Fibroblast of villous mesenchyme (primary cell): ENCODE measurements around the gene RBM23. TPM values are rescaled to one million over a fixed set of nuclear protein-coding genes. Genes with fewer than 3 reads are reported as not detected.
"Not testable (repeated sequence)": the region's sequence is repeated elsewhere in the genome, so short reads cannot be mapped to it uniquely, and the experiment has no call there.

Source experiments
- DNase-seq: peaks from one replicate; pipeline ENCODE4 v3.0.0-alpha.2; 2010; ENCODE audit warnings: low read depth
- H3K4me3 ChIP-seq: 2 replicates; pipeline ENCODE4 v1.5.1; 2011; ENCODE audit warnings: low read depth, mild to moderate bottlenecking, low read length
- total RNA-seq: library from RNA; depleted of rRNA; stranded (reverse); fragments of >200 nt; gene quantifications from 2 replicates; pipeline ENCODE4 v1.2.3, GENCODE V29; 2012
- TF ChIP-seq, protein P1 (sequence below): IDR thresholded peaks from 2 replicates; pipeline ENCODE4 v1.5.1; 2012; ENCODE audit warnings: low read depth, mild to moderate bottlenecking, low read length; ENCODE audit not compliant: insufficient read depth

The RBM23 gene
- total RNA-seq, 1 donor = 60.9 TPM

DNA sequence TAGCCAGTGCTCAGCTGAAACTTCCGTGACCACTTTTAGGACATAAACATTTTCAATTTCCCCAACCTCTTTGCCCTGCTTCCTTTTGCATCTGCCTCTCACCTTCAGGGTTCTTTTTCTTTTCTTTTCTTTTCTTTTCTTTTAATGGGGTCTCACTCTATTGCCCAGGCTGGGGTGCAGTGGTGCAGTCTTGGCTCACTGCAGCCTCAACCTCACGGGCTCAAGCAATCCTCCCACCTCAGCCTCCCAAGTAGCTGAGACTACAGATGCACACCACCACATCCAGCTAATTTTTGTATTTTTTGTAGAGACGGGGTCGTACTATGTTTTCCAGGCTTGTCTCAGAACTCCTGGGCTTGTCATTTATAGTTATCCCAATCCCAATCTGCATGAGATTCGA is 52.1 kb downstream of the RBM23 start:
- no peak overlapping the region for H3K4me3 ChIP-seq
- DNase-seq = no peak
- TF ChIP-seq, protein P1, sequence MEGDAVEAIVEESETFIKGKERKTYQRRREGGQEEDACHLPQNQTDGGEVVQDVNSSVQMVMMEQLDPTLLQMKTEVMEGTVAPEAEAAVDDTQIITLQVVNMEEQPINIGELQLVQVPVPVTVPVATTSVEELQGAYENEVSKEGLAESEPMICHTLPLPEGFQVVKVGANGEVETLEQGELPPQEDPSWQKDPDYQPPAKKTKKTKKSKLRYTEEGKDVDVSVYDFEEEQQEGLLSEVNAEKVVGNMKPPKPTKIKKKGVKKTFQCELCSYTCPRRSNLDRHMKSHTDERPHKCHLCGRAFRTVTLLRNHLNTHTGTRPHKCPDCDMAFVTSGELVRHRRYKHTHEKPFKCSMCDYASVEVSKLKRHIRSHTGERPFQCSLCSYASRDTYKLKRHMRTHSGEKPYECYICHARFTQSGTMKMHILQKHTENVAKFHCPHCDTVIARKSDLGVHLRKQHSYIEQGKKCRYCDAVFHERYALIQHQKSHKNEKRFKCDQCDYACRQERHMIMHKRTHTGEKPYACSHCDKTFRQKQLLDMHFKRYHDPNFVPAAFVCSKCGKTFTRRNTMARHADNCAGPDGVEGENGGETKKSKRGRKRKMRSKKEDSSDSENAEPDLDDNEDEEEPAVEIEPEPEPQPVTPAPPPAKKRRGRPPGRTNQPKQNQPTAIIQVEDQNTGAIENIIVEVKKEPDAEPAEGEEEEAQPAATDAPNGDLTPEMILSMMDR = no peak

DNA sequence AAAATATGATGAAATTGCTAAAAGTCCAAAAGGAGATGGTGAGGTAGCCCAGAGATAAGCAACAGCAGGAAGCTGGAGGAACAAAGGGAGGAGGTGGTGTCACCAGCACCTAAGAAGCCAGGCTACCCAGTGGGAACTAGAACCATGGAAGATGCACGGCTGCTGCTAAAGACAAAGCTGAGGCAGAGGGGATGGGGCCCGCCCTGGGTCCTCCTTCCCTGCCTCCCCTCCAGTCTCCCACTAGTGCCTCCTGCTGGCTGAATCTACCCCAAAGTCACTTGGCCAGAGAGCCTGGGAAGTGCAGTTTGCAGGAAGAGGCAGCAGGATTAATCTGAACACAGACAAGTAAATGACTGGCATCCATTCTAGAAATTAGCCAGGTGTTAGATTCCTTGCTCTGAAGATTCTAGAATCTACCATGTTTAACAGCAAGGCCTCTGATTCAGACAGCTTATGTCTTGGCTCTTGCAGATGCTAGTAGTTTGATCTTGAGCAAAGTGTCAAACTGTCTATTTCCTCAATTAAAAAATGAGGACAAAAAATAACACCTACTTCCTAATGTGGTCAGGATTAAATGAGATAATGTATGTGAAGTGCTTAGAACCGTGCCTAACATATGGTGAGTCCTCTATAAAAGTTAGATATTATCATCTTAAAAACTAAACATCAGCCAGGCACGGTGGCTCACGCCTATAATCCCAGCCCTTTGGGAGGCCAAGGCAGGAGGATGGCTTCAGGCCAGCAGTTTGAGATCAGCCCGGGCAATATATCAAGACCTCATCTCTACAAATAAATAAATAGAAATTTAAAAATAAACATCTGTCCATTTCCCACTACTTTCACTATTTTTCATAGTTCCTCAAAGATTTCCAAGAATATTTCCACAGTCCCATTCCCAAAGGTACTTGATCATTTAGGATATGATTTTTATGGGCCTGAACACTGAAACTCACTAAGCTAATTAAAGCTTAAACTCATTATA is 53.2 kb downstream of the RBM23 start:
- DNase-seq = peak; percentile 34
- TF ChIP-seq, protein P1 = peak; percentile 18
- H3K4me3 ChIP-seq = no peak overlapping the region

DNA sequence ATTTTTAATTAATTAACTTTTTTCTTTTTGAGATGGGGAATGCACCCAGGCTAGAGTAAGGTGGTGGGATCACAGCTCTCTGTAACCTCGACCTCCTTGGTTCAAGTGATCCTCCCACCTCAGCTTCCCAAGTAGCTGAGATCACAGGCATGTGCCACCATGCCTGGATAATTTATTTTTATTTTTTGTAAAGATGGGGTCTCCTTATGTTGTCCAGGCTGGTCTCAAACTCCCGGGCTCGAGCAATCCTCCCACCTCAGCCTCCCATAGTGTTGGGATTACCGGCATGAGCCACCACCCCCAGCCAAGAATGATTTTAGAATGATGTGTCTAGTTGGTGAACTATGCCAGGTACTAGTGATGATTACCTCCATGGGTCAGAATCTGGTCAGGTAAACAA is 54.0 kb downstream of the RBM23 start:
- no peak for DNase-seq
- H3K4me3 ChIP-seq = no peak overlapping the region
- TF ChIP-seq, protein P1 = no peak

DNA sequence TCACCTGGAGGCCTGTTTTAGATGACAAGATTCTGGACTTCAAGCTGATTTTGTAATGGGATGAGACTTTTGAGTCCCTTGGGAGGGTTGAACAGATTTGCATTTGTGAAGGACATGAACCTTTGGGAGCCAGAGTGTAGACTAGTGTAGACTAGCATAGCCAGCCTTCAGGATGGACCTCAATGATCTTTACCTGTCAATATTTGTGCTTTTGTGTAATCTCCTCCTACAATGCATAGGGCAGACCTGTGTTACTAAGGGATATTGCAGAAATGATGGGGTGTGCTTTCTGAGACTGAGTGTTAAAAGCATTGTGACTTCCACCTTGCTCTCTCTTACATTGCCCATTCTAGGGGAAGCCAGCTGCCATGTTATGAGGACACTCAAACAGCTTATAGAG is 57.3 kb downstream of the RBM23 start:
- TF ChIP-seq, protein P1 = no peak
- no peak overlapping the region for H3K4me3 ChIP-seq
- no peak for DNase-seq

DNA sequence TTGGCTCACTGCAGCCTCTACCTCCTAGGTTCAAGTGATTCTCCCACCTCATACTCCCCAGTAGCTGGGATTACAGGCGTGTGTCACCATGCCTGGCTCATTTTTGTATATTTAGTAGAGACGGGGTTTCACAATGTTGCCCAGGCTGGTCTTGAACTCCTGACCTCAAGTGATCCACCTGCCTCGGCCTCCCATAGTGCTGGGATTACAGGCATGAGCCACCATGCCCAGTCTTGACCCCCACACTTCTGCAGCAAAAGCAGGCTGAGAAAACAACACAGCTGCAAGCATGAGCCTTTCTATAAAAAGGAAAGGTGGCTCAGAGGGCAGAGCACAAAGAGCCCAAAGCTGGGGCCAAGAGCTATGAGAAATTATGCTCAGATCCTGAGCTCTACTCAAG is 58.6 kb downstream of the RBM23 start:
- not testable (repeated sequence) for H3K4me3 ChIP-seq, DNase-seq

DNA sequence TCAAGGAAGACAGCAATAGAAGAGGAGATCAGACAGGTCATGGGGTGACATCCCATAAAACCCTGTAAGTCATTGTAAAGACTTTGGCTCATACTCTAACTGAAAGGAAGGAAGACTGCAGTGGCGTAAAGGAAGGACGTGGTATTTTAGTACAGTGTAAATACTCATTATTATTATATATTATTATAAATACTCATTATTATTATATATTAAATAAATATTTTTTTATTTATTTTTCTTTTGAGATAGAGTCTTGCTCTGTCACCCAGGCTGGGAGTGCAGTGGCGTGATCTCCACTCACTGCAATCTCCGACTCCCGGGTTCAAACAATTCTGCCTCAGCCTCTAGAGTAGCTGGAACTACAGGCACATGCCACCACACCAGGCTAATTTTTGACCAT is 62.5 kb downstream of the RBM23 start:
- TF ChIP-seq, protein P1 = no peak
- no peak for DNase-seq
- H3K4me3 ChIP-seq = no peak overlapping the region

DNA sequence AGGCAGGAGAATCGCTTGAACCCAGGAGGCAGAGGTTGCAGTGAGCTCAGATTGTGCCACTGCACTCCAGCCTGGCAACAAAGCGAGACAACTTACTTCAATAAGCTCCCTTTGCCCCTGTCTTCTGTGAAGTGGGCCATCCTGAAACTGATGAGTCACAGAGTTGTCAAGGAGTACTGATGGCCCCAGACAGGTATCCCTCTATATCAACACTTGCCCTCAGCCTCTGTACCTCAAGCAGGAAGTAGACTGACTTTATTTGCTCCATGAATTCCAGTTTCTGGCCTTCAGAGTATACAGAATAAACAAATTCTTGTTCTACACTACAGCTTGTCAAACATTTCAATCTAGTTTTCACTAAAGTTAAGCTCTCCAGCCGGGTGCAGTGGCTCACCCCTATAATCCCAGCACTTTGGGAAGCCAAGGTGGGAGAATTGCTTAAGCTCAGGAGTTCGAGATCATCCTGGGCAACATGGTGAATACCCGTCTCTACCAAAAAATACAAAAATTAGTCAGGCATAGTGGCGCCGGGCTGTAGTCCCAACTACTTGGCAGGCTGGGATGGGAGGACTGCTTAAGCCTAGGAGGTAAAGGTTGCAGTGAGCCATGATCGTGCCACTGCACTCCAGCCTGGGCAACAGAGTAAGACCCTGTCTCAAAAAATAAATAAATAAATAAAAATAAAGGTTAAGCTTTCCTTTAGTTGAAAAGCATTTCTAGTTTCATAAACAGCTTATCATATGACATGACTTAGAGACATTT is 63.8 kb downstream of the RBM23 start:
- no peak for DNase-seq
- TF ChIP-seq, protein P1 = no peak
- H3K4me3 ChIP-seq = no peak overlapping the region

DNA sequence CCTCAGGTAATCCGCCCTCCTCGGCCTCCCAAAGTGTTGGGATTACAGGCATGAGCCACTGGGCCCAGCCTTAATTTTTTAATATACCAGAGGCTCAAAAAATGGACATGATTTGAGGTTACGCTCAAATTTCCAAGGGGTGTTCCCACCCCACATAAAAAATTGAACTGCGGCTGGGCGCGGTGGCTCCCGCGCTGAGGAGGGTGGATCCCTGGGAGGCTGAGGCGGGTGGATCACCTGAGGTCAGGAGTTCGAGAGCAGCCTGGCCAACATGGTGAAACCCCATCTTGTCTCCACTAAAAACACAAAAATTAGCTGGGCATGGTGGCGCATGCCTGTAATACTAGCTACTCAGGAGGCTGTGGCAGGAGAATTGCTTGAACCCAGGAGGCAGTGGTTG is 64.7 kb downstream of the RBM23 start:
- not testable (repeated sequence) for H3K4me3 ChIP-seq, DNase-seq
